HS-5 (cell line): Measurements from ENCODE around the gene UNC5B.

Source experiments
- DNase-seq: peaks from one replicate; pipeline ENCODE4 v3.0.0-alpha.2; 2012; ENCODE audit warnings: low read depth

UNC5B gene

GRCh38 chr10:71346731-71347130 is 134.4 kb downstream of the UNC5B start:
- no peak for DNase-seq

DNA sequence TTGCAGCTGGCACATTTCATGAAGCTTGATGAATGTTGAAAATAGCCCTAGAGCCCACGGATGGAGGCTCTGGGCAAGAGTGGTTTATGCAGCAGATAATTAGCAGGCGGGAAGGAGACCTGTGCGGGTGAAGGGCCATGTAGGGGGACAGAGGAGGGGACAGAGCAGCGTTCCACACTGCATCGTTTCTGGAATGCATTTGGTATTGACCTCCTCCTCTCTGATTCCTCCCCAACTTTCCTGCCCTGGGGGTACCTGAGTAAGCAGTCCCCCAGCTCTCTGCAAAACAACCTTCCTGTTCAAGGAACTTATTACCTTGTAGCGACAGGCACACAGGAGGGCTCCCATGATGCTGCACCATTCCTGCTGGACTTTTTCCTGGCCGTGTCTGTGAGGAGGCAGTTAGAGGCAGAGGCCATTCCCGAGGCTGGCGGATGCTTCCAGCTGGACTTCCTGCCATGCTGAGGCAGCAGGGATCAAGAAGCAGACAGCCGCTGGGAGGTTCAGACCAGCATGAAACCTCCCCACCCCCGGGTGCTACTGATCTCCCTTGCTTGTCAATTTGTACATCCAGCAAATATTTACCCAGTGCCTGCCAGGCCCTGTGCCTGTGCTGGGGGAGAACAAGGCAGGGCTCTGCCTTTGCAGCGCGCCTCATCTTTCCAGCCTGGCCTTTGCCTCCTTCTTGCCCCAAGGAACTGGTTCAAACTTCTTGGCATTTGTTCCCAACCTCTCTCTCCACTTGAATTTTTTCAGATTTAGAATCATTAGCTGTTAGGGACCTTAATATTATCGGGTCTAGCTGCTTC is 135.4 kb downstream of the UNC5B start:
- no peak for DNase-seq

DNA sequence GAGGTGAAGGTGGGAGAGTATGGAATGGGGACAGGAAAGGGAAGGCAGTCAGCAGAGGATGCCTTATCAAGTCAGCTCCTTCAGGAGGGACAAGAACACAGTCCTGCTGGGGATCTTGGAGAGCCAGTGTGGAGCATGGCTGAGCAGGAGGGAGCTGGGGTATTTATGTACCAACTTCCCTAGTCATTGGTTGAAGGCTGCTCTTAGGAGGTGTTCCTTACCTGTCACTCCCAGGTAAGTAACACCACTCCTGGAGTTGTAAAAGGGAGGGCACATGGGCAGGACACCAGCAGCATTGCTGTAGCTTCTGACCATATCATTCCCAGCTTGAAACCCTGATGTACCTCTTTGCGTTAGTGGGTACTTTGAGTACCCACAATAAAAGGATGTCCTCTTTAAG is 136.5 kb downstream of the UNC5B start:
- no peak for DNase-seq

DNA sequence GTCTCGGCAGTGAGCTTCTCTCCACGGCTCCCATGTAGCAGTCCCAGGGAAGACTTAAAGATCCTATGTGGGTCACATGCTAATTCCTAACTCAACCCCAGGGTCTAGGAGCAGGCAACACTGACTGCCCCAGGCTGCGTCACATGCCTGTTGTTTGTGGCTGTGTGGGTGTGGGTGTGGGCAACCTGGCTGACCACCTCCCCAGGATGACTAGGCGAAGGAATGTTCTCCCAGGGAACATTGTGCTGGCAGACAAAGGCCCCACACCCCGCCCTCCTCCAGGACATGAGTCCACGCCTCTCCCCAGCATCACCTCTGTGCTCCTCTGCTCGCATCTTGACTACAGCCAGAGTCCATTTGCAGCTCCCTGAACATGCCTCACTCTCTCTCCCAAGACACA is 137.0 kb downstream of the UNC5B start:
- no peak for DNase-seq

DNA sequence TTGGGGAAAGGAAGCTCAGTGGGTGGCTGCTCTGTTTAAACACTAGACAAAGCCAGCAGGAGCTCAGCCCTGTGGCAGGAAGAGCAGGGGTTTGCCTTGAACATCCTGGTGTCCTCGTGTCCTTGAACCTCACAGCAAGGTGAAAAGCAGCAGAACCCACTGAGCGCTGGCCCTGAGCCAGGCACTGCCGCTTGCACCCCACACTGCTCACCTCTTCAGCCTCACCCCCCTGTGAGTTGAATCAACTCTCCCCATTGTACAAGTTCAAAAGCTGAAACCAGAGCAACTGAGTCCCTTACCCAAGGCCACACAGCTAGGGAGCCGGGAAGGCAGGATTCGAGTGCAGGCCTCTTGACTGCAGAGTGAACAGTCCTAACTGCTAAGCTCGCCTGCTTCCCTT is 138.7 kb downstream of the UNC5B start:
- no peak for DNase-seq

GRCh38 chr10:71351628-71352319 is 139.4 kb downstream of the UNC5B start:
- no peak for DNase-seq
